HepG2 (cell line): ENCODE measurements around the gene LSM2. TPM values are rescaled to one million over a fixed set of nuclear protein-coding genes. Genes with fewer than 3 reads are reported as not detected.
A peak's percentile ranks its signal among the peaks of the same experiment; 100 is the strongest.

Source experiments
- ATAD3A ChIP-seq: sonication (generic); formaldehyde crosslinking; IDR thresholded peaks from 2 replicates; pipeline ENCODE4 v1.4.0; 2020; ENCODE audit warnings: missing genetic modification reagents
- CCDC6 ChIP-seq: sonication (generic); formaldehyde crosslinking; IDR thresholded peaks from 2 replicates; pipeline ENCODE4 v1.8.1; 2022; ENCODE audit warnings: mild to moderate bottlenecking, missing genetic modification reagents, moderate library complexity
- FOXA3 ChIP-seq: IDR thresholded peaks from 2 replicates; pipeline ENCODE4 v1.6.1; 2016; ENCODE audit warnings: missing genetic modification reagents, missing compliant biosample characterization
- JUN ChIP-seq: sonication (generic); formaldehyde crosslinking; IDR thresholded peaks from 2 replicates; pipeline ENCODE4 v1.4.0; 2020; ENCODE audit warnings: mild to moderate bottlenecking, missing genetic modification reagents
- NFKBIZ ChIP-seq: IDR thresholded peaks from 2 replicates; pipeline ENCODE4 v1.6.1; 2018; ENCODE audit warnings: missing genetic modification reagents, missing compliant biosample characterization
- NONO ChIP-seq, 2 experiments: fragments of 450-650 bp in 1 of 2; sonication (generic) in 1 of 2; formaldehyde crosslinking in 1 of 2; IDR thresholded peaks in 1 of 2; conservative IDR thresholded peaks in 1 of 2; 2 replicates each; pipeline versions ENCODE4 v1.6.1 to v1.8.0; 2017 to 2022; ENCODE audit warnings: mild to moderate bottlenecking in 1 of 2, missing genetic modification reagents in 1 of 2, moderate library complexity in 1 of 2
- SIN3B ChIP-seq: fragments of 150-350 bp; IDR thresholded peaks from 2 replicates; pipeline ENCODE4 v1.6.1; 2014; ENCODE audit warnings: low read length
- SIX1 ChIP-seq: sonication (generic); formaldehyde crosslinking; IDR thresholded peaks from 2 replicates; pipeline ENCODE4 v1.4.0; 2020; ENCODE audit warnings: missing genetic modification reagents, borderline replicate concordance
- TEAD3 ChIP-seq: optimal IDR thresholded peaks from 2 replicates; pipeline ENCODE3; 2016; ENCODE audit warnings: borderline replicate concordance
- ZBTB42 ChIP-seq: sonication (generic); formaldehyde crosslinking; IDR thresholded peaks from 2 replicates; pipeline ENCODE4 v1.5.0; 2020; ENCODE audit warnings: mild to moderate bottlenecking, missing genetic modification reagents
- ZNF431 ChIP-seq: sonication (generic); formaldehyde crosslinking; IDR thresholded peaks from 2 replicates; pipeline ENCODE4 v1.9.0; 2022; ENCODE audit warnings: missing genetic modification reagents, low read depth, mild to moderate bottlenecking, borderline replicate concordance
- ZNF557 ChIP-seq: sonication (generic); formaldehyde crosslinking; IDR thresholded peaks from 2 replicates; pipeline ENCODE4 v1.4.0; 2020; ENCODE audit warnings: missing genetic modification reagents
- polyA plus RNA-seq, 8 experiments: library from polyadenylated mRNA; depleted of rRNA in 3 of 8; stranded (reverse) in 7 of 8; unstranded in 1 of 8; fragments of >200 nt; fragmentation: Illumina TruSeq in 4 of 8; extraction: Trizol in 4 of 8; gene quantifications; 2 replicates each; pipeline versions ENCODE4 v1.2.1 to v1.2.3, GENCODE V29; 2011 to 2016; ENCODE audit warnings: low read depth in 4 of 8, missing spikeins in 1 of 8, mixed read lengths in 1 of 8; ENCODE audit not compliant: insufficient read depth in 1 of 8
- total RNA-seq, 5 experiments: library from RNA; depleted of rRNA; stranded (reverse); fragments of >200 nt; fragmentation: Illumina TruSeq; extraction: Trizol; gene quantifications; 2 replicates each; pipeline ENCODE4 v1.2.3, GENCODE V29; 2016; ENCODE audit warnings: low read depth in 1 of 5
- TF ChIP-seq, protein P1 (sequence below): sonication (generic); formaldehyde crosslinking; IDR thresholded peaks from 2 replicates; pipeline ENCODE4 v1.5.1; 2020; ENCODE audit warnings: missing genetic modification reagents, mild to moderate bottlenecking, borderline replicate concordance
- TF ChIP-seq, protein P2 (sequence below): sonication (generic); formaldehyde crosslinking; IDR thresholded peaks from 2 replicates; pipeline ENCODE4 v1.9.0; 2021; ENCODE audit warnings: missing genetic modification reagents, mild to moderate bottlenecking, borderline replicate concordance
- TF ChIP-seq, protein P3 (sequence below), 2 experiments: sonication (generic) in 1 of 2; formaldehyde crosslinking in 1 of 2; IDR thresholded peaks; 2 replicates each; pipeline versions ENCODE4 v1.4.0 to v1.6.1; 2018 to 2020; ENCODE audit warnings: missing genetic modification reagents in 2 of 2, borderline replicate concordance in 1 of 2, low read depth in 1 of 2, mild to moderate bottlenecking in 1 of 2, missing biosample characterization in 1 of 2
- TF ChIP-seq, protein P4 (sequence below): sonication (generic); formaldehyde crosslinking; IDR thresholded peaks from 2 replicates; pipeline ENCODE4 v1.8.1; 2023; ENCODE audit warnings: mild to moderate bottlenecking, missing genetic modification reagents, borderline replicate concordance
- TF ChIP-seq, protein P5 (sequence below): IDR thresholded peaks from 2 replicates; pipeline ENCODE4 v1.6.1; 2016; ENCODE audit warnings: low read depth, control low read depth
- TF ChIP-seq, protein P6 (sequence below): sonication (generic); formaldehyde crosslinking; IDR thresholded peaks from 2 replicates; pipeline ENCODE4 v1.5.1; 2020; ENCODE audit warnings: missing genetic modification reagents, mild to moderate bottlenecking, borderline replicate concordance
- TF ChIP-seq, protein P7 (sequence below): sonication (generic); formaldehyde crosslinking; IDR thresholded peaks from 2 replicates; pipeline ENCODE4 v1.8.1; 2023; ENCODE audit warnings: missing genetic modification reagents, mild to moderate bottlenecking, borderline replicate concordance

Gene LSM2
- total and polyA plus RNA-seq, 2 of the 13 experiments (the other 11 are each of a cell fraction or from before 2014, with no cell fraction given): 69.4 to 90.5 TPM

DNA sequence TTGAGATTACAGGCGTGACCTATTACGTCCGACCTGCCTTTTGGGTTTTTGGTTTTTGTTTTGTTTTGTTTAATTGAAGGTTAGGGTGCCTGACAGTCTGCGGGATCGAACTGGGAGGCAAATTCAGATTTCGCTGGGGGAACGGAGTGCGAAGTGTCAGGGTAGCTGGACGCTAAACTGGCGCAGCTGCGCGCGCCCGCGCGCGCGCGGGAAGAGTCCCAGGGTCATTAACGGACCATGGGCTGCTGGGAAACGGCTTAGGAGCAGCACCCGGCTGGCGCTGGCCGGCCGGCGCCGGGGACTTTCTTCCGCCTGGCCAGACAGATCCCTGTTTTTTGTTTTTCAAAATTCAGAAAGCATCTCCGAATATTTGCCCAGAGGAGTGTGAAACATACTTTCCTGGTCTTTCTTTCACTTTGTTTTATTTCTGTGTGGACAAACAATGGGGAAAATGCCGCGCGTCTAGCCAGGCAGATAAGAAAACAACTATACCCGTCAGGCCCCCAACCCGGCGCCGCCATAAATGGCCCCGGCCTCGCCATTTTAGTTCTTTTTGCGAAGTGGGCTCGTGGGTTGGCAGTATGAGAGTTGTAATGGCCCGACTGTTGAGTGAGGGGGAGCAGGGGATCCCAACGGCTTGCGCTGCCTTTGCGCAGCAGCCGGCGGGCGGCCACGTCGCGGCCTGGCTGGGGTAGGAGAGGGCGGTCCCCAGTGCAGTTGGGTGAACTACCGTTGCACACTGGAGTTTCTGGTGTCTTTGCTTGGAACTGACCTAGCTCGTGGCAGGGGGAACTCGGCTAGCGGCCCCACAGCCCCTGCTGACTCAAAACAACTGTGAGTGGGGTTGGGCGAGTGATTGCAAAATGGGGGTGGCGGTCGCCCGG lies 27.8 kb upstream of the LSM2 start (continued):
- TF ChIP-seq, protein P1, sequence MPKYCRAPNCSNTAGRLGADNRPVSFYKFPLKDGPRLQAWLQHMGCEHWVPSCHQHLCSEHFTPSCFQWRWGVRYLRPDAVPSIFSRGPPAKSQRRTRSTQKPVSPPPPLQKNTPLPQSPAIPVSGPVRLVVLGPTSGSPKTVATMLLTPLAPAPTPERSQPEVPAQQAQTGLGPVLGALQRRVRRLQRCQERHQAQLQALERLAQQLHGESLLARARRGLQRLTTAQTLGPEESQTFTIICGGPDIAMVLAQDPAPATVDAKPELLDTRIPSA (CRISPR knock-in tag): peak; percentile 68; the same call in 1 of the 2 replicates
- TF ChIP-seq, protein P2, sequence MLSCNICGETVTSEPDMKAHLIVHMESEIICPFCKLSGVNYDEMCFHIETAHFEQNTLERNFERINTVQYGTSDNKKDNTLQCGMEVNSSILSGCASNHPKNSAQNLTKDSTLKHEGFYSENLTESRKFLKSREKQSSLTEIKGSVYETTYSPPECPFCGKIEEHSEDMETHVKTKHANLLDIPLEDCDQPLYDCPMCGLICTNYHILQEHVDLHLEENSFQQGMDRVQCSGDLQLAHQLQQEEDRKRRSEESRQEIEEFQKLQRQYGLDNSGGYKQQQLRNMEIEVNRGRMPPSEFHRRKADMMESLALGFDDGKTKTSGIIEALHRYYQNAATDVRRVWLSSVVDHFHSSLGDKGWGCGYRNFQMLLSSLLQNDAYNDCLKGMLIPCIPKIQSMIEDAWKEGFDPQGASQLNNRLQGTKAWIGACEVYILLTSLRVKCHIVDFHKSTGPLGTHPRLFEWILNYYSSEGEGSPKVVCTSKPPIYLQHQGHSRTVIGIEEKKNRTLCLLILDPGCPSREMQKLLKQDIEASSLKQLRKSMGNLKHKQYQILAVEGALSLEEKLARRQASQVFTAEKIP (CRISPR knock-in tag): 0 out of 2 replicates have a peak, but pooled peaks have one; percentile 63
- TF ChIP-seq SIN3B (0 out of 2 replicates have a peak, but pooled peaks have one; percentile 33), CCDC6 (no peak; the same call in 1 of the 2 replicates), NFKBIZ (CRISPR knock-in tag) (0 out of 2 replicates have a peak, but pooled peaks have one; percentile 65), ZBTB42 (CRISPR knock-in tag) (peak; percentile 62; the same call in 1 of the 2 replicates), SIX1 (CRISPR knock-in tag) (peak; percentile 50; the same call in 1 of the 2 replicates), ATAD3A (peak; percentile 28; the same call in 1 of the 2 replicates), TEAD3 (CRISPR knock-in tag) (peak; percentile 56), NONO (IDR thresholded peaks at IDR 0.05) (no peak), NONO (CRISPR knock-in tag; conservative IDR thresholded peaks at IDR 0.05) (peak; percentile 77), ZNF431 (CRISPR knock-in tag) (peak; percentile 41), FOXA3 (CRISPR knock-in tag) (peak; percentile 37; the same call in 1 of the 2 replicates), JUN (CRISPR knock-in tag) (peak; percentile 63; the same call in 1 of the 2 replicates), ZNF557 (CRISPR knock-in tag) (peak; percentile 64; the same call in 1 of the 2 replicates)
- TF ChIP-seq, protein P3, sequence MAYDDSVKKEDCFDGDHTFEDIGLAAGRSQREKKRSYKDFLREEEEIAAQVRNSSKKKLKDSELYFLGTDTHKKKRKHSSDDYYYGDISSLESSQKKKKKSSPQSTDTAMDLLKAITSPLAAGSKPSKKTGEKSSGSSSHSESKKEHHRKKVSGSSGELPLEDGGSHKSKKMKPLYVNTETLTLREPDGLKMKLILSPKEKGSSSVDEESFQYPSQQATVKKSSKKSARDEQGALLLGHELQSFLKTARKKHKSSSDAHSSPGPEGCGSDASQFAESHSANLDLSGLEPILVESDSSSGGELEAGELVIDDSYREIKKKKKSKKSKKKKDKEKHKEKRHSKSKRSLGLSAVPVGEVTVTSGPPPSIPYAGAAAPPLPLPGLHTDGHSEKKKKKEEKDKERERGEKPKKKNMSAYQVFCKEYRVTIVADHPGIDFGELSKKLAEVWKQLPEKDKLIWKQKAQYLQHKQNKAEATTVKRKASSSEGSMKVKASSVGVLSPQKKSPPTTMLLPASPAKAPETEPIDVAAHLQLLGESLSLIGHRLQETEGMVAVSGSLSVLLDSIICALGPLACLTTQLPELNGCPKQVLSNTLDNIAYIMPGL (CRISPR knock-in tag; IDR thresholded peaks at IDR 0.05; ENCODE audit: borderline replicate concordance in 1 of 2, low read depth in 1 of 2): peak; percentile 85 to 89; a peak in 2 of 4 replicates
- TF ChIP-seq, protein P4, sequence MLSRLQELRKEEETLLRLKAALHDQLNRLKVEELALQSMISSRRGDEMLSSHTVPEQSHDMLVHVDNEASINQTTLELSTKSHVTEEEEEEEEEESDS: peak; percentile 48; the same call in 1 of the 2 replicates
- TF ChIP-seq, protein P5, sequence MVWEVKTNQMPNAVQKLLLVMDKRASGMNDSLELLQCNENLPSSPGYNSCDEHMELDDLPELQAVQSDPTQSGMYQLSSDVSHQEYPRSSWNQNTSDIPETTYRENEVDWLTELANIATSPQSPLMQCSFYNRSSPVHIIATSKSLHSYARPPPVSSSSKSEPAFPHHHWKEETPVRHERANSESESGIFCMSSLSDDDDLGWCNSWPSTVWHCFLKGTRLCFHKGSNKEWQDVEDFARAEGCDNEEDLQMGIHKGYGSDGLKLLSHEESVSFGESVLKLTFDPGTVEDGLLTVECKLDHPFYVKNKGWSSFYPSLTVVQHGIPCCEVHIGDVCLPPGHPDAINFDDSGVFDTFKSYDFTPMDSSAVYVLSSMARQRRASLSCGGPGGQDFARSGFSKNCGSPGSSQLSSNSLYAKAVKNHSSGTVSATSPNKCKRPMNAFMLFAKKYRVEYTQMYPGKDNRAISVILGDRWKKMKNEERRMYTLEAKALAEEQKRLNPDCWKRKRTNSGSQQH: peak; percentile 96
- TF ChIP-seq, protein P6, sequence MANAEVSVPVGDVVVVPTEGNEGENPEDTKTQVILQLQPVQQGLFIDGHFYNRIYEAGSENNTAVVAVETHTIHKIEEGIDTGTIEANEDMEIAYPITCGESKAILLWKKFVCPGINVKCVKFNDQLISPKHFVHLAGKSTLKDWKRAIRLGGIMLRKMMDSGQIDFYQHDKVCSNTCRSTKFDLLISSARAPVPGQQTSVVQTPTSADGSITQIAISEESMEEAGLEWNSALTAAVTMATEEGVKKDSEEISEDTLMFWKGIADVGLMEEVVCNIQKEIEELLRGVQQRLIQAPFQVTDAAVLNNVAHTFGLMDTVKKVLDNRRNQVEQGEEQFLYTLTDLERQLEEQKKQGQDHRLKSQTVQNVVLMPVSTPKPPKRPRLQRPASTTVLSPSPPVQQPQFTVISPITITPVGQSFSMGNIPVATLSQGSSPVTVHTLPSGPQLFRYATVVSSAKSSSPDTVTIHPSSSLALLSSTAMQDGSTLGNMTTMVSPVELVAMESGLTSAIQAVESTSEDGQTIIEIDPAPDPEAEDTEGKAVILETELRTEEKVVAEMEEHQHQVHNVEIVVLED (CRISPR knock-in tag): peak; percentile 70
- TF ChIP-seq, protein P7, sequence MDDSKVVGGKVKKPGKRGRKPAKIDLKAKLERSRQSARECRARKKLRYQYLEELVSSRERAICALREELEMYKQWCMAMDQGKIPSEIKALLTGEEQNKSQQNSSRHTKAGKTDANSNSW (CRISPR knock-in tag): peak; percentile 76; the same call in 1 of the 2 replicates
